GM21723 (cell line): ENCODE measurements around the gene ZBTB5.
A peak's percentile ranks its signal among the peaks of the same experiment; 100 is the strongest.
"Not testable (repeated sequence)": the region's sequence is repeated elsewhere in the genome, so short reads cannot be mapped to it uniquely, and the experiment has no call there.

ENCODE experiments used
- ATAC-seq: cut with Tn5 transposase; IDR thresholded peaks from one replicate; pipeline ENCODE4 v1.9.1; 2021; ENCODE audit warnings: mild to moderate bottlenecking, moderate library complexity; ENCODE audit not compliant: unreplicated experiment

The ZBTB5 gene

GRCh38 chr9:37426431-37426830 lies 38.8 kb downstream of the ZBTB5 start:
- not testable (repeated sequence) for ATAC-seq

- no peak for ATAC-seq
Measured at GRCh38 chr9:37425298-37425752, 39.9 kb downstream of the ZBTB5 start.

- ATAC-seq: no peak
Measured at GRCh38 chr9:37424686-37425297, 40.5 kb downstream of the ZBTB5 start.

GRCh38 chr9:37424204-37424685 lies 41.0 kb downstream of the ZBTB5 start:
- no peak for ATAC-seq

- no peak for ATAC-seq
Measured at GRCh38 chr9:37423508-37423907, 41.7 kb downstream of the ZBTB5 start.

GRCh38 chr9:37422289-37423104 lies 42.8 kb downstream of the ZBTB5 start, which contains the start of gene GRHPR:
GRHPR (plus strand) TSS chr9:37422696; CDS start chr9:37422751, 55 bp downstream.
- peak; percentile 97 for ATAC-seq

- peak; percentile 38 for ATAC-seq
Measured at GRCh38 chr9:37421914-37422288, 43.3 kb downstream of the ZBTB5 start.

- ATAC-seq: no peak
Measured at GRCh38 chr9:37420271-37421215, 44.7 kb downstream of the ZBTB5 start.

GRCh38 chr9:37419204-37419603 lies 46.0 kb downstream of the ZBTB5 start:
- ATAC-seq: no peak

GRCh38 chr9:37417857-37418618 lies 47.2 kb downstream of the ZBTB5 start:
- no peak for ATAC-seq

GRCh38 chr9:37417252-37417803 lies 47.9 kb downstream of the ZBTB5 start:
- no peak for ATAC-seq

GRCh38 chr9:37415011-37415719 lies 50.1 kb downstream of the ZBTB5 start:
- ATAC-seq: peak; percentile 39

GRCh38 chr9:37414503-37414943 lies 50.7 kb downstream of the ZBTB5 start:
- ATAC-seq: no peak

- ATAC-seq: no peak
Measured at GRCh38 chr9:37413311-37413710, 51.9 kb downstream of the ZBTB5 start.

- ATAC-seq: no peak
Measured at GRCh38 chr9:37412431-37413151, 52.7 kb downstream of the ZBTB5 start.

GRCh38 chr9:37410969-37411785 lies 54.1 kb downstream of the ZBTB5 start:
- ATAC-seq: peak; percentile 24

- ATAC-seq: no peak
Measured at GRCh38 chr9:37410354-37410861, 54.8 kb downstream of the ZBTB5 start.
